ENCODE results near the gene RMDN3. TPM values are rescaled to one million over a fixed set of nuclear protein-coding genes. Genes with fewer than 3 reads are reported as not detected.

RMDN3 gene
- total and polyA plus RNA-seq, 9 of the 15 experiments (the other 6 are each of a cell fraction or from before 2014, with no cell fraction given) = 8.1 to 38.2 (median 25.9) TPM

DNA sequence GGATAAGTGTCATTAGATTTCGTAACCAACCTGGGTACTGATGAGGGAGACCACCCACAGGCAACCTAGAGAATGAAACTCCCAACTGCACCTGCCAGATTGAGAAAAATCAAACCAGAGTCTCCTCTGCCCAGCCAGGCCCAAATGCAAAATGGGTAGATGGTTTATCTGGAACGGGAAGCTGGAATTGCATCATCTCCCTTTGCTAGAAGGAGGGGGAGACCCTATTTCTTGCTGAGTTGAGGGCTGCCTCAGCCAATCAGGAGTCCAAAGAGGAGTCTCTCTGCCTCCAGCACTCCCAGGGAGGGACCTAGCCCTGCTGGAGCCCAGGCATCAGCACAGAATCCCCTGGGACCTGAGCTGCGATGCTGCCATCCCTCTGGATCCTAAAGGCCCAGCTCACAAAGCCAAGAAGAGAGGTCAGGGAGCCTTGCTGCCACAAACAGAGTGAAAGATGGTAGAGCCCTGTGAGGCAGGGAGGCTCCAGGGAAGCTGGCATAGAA is 8.1 kb downstream of the RMDN3 start (continued):
- peak; percentile 95 for TF ChIP-seq CEBPG (CRISPR knock-in tag; IDR thresholded peaks at IDR 0.05)
- TF ChIP-seq CEBPG (tag; conservative IDR thresholded peaks at IDR 0.05 in 1 of 2, IDR thresholded peaks at IDR 0.05 in 1 of 2) = peak; percentile 96 to 97
- TF ChIP-seq, protein P1, sequence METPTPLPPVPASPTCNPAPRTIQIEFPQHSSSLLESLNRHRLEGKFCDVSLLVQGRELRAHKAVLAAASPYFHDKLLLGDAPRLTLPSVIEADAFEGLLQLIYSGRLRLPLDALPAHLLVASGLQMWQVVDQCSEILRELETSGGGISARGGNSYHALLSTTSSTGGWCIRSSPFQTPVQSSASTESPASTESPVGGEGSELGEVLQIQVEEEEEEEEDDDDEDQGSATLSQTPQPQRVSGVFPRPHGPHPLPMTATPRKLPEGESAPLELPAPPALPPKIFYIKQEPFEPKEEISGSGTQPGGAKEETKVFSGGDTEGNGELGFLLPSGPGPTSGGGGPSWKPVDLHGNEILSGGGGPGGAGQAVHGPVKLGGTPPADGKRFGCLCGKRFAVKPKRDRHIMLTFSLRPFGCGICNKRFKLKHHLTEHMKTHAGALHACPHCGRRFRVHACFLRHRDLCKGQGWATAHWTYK (CRISPR knock-in tag; IDR thresholded peaks at IDR 0.05) = no peak
- TF ChIP-seq POLR2AphosphoS2 (IDR thresholded peaks at IDR 0.05; ENCODE audit: low read length) = no peak
- TF ChIP-seq ZFX (CRISPR knock-in tag; IDR thresholded peaks at IDR 0.05) = peak; percentile 34; the same call in 1 of the 2 replicates
- TF ChIP-seq HDGF (IDR thresholded peaks at IDR 0.05) = no peak
- TF ChIP-seq, protein P2, sequence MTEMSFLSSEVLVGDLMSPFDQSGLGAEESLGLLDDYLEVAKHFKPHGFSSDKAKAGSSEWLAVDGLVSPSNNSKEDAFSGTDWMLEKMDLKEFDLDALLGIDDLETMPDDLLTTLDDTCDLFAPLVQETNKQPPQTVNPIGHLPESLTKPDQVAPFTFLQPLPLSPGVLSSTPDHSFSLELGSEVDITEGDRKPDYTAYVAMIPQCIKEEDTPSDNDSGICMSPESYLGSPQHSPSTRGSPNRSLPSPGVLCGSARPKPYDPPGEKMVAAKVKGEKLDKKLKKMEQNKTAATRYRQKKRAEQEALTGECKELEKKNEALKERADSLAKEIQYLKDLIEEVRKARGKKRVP (CRISPR knock-in tag; IDR thresholded peaks at IDR 0.05) = peak; percentile 90
- TF ChIP-seq, protein P3, sequence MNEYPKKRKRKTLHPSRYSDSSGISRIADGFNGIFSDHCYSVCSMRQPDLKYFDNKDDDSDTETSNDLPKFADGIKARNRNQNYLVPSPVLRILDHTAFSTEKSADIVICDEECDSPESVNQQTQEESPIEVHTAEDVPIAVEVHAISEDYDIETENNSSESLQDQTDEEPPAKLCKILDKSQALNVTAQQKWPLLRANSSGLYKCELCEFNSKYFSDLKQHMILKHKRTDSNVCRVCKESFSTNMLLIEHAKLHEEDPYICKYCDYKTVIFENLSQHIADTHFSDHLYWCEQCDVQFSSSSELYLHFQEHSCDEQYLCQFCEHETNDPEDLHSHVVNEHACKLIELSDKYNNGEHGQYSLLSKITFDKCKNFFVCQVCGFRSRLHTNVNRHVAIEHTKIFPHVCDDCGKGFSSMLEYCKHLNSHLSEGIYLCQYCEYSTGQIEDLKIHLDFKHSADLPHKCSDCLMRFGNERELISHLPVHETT (CRISPR knock-in tag; conservative IDR thresholded peaks at IDR 0.05 in 1 of 2, IDR thresholded peaks at IDR 0.05 in 1 of 2) = no peak
- TF ChIP-seq, protein P4, sequence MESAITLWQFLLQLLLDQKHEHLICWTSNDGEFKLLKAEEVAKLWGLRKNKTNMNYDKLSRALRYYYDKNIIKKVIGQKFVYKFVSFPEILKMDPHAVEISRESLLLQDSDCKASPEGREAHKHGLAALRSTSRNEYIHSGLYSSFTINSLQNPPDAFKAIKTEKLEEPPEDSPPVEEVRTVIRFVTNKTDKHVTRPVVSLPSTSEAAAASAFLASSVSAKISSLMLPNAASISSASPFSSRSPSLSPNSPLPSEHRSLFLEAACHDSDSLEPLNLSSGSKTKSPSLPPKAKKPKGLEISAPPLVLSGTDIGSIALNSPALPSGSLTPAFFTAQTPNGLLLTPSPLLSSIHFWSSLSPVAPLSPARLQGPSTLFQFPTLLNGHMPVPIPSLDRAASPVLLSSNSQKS (CRISPR knock-in tag; IDR thresholded peaks at IDR 0.05) = no peak
- TF ChIP-seq STAT5A (IDR thresholded peaks at IDR 0.05; ENCODE audit: borderline replicate concordance, low read length) = no peak
- peak; percentile 27; the same call in 1 of the 2 replicates for TF ChIP-seq EP400 (IDR thresholded peaks at IDR 0.05)
- TF ChIP-seq, protein P5, sequence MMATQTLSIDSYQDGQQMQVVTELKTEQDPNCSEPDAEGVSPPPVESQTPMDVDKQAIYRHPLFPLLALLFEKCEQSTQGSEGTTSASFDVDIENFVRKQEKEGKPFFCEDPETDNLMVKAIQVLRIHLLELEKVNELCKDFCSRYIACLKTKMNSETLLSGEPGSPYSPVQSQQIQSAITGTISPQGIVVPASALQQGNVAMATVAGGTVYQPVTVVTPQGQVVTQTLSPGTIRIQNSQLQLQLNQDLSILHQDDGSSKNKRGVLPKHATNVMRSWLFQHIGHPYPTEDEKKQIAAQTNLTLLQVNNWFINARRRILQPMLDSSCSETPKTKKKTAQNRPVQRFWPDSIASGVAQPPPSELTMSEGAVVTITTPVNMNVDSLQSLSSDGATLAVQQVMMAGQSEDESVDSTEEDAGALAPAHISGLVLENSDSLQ (IDR thresholded peaks at IDR 0.05) = peak; percentile 43; the same call in 1 of the 2 replicates
- no peak for TF ChIP-seq FOS (IDR thresholded peaks at IDR 0.05; ENCODE audit: extremely low read depth, insufficient read length)
- TF ChIP-seq EP300 (IDR thresholded peaks at IDR 0.05; ENCODE audit: low read length) = peak; percentile 9; the same call in 1 of the 2 replicates
- no peak for TF ChIP-seq U2AF1 (optimal IDR thresholded peaks at IDR 0.05; ENCODE audit: low read depth, low read length)
- TF ChIP-seq BCL6 (CRISPR knock-in tag; IDR thresholded peaks at IDR 0.05) = no peak
- peak; percentile 96 for TF ChIP-seq CEBPB (tag; IDR thresholded peaks at IDR 0.05)
- no peak for TF ChIP-seq E2F3 (CRISPR knock-in tag; IDR thresholded peaks at IDR 0.05)
- TF ChIP-seq, protein P6, sequence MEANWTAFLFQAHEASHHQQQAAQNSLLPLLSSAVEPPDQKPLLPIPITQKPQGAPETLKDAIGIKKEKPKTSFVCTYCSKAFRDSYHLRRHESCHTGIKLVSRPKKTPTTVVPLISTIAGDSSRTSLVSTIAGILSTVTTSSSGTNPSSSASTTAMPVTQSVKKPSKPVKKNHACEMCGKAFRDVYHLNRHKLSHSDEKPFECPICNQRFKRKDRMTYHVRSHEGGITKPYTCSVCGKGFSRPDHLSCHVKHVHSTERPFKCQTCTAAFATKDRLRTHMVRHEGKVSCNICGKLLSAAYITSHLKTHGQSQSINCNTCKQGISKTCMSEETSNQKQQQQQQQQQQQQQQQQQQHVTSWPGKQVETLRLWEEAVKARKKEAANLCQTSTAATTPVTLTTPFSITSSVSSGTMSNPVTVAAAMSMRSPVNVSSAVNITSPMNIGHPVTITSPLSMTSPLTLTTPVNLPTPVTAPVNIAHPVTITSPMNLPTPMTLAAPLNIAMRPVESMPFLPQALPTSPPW (CRISPR knock-in tag; IDR thresholded peaks at IDR 0.05) = peak; percentile 78
- TF ChIP-seq CTBP1 (IDR thresholded peaks at IDR 0.05; ENCODE audit: borderline replicate concordance) = peak; percentile 71; the same call in 1 of the 2 replicates
- TF ChIP-seq TEAD4 (IDR thresholded peaks at IDR 0.05; ENCODE audit: low read length) = no peak
- no peak for TF ChIP-seq TEAD4 (CRISPR knock-in tag; IDR thresholded peaks at IDR 0.05; ENCODE audit: borderline replicate concordance)

All from K562 (cell line).